Stimulated activated CD8-positive, alpha-beta memory T cell treated with anti-CD3 and anti-CD28 coated beads, Interleukin-7, amount 100 ng/mL, for 24 hours (primary cell): ENCODE measurements around the gene WNT4.

Source experiments
- DNase-seq: peaks from one replicate; pipeline ENCODE4 v3.0.0-alpha.2; 2020; ENCODE audit warnings: low read depth

WNT4 gene

GRCh38 chr1:22074803-22075202 lies 68.1 kb downstream of the WNT4 start:
- no peak for DNase-seq

GRCh38 chr1:22071511-22071910 lies 71.4 kb downstream of the WNT4 start:
- DNase-seq = no peak
